Activated CD4-positive, alpha-beta memory T cell treated with anti-CD3 and anti-CD28 coated beads, Interleukin-2, amount 10 ng/mL, durations not matched to agents 7 days and 5 days (primary cell): ENCODE measurements around the gene PMF1. TPM values are rescaled to one million over a fixed set of nuclear protein-coding genes. Genes with fewer than 3 reads are reported as not detected.

Experiments
- CTCF ChIA-PET: fragments of 350-600 bp; sonication (Branson Sonifier 250); formaldehyde crosslinking; loops from one replicate; lab custom pipeline; 2021; ENCODE audit warnings: antibody characterized with exemption, inconsistent platforms; lab: Charles Lee
- POLR2A ChIA-PET: fragments of 350-600 bp; sonication (Branson Sonifier 250); formaldehyde crosslinking; loops from one replicate; lab custom pipeline; 2021; ENCODE audit warnings: antibody characterized with exemption; lab: Charles Lee
- DNase-seq: peaks from one replicate; pipeline ENCODE4 v3.0.0-alpha.2; 2020
- H3K27ac Mint-ChIP-seq: one replicate; pipeline ENCODE4 v1.8.0; 2021; ENCODE audit warnings: mild to moderate bottlenecking, mixed read lengths
- H3K27me3 Mint-ChIP-seq: one replicate; pipeline ENCODE4 v1.8.0; 2021; ENCODE audit warnings: mixed read lengths
- H3K36me3 Mint-ChIP-seq: one replicate; pipeline ENCODE4 v1.8.0; 2021; ENCODE audit warnings: low read depth, mixed read lengths
- H3K4me1 Mint-ChIP-seq: one replicate; pipeline ENCODE4 v1.8.0; 2021; ENCODE audit warnings: mixed read lengths
- H3K4me3 Mint-ChIP-seq: one replicate; pipeline ENCODE4 v1.8.0; 2021; ENCODE audit warnings: mild to moderate bottlenecking, mixed read lengths
- H3K9me3 Mint-ChIP-seq: one replicate; pipeline ENCODE4 v1.8.0; 2021; ENCODE audit warnings: mixed read lengths
- total RNA-seq, 2 experiments: library from RNA; stranded (reverse); gene quantifications; one replicate each; pipeline ENCODE4 v1.2.3, GENCODE V29; 2021

The PMF1 gene
- total RNA-seq, 2 experiments from 2014 or later = 65.5 to 67.7 TPM

DNA sequence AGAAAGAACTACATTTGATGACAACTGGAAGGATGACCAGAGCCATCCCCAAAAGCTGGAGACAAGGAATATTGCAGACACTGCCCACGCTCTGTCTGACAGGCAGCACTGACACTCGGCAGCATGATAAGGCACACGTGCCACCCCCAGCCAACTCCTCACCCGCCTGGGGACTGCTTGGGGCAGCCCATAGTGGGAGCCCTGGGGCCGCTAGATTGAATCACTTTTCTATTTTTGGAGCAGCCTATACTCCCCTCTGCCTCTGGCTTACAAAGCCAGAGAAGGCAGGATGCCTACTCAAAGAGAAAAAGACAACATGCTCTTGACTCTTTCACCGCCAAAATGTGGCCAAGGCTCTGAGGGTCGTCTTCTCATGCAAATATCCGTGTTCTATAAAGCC is 68.5 kb downstream of the PMF1 start:
- Mint-ChIP-seq H3K4me3 (peak overlapping the region; percentile 86), H3K27me3 (no peaks in the 10 kb centered on the region), H3K4me1 (peaks cover 39% of the 10 kb centered on the region), H3K36me3 (peaks cover 30% of the 10 kb centered on the region), H3K9me3 (no peaks in the 10 kb centered on the region), H3K27ac (peak overlapping the region; percentile 81)
- ChIA-PET CTCF (interaction anchor here (0.5 to 1.2 kb wide), 6 partner anchors 10 to 343 kb away, joined by 3 to 7 read pairs (median 4); no protein-coding TSS in a partner anchor), POLR2A (interaction anchor here (1.6 to 6.0 kb wide), 9 partner anchors 9 to 185 kb away, joined by 6 to 67 read pairs (median 13); partner anchors contain the start of genes GLMP, PMF1 and SEMA4A)
- DNase-seq = peak; percentile 59

DNA sequence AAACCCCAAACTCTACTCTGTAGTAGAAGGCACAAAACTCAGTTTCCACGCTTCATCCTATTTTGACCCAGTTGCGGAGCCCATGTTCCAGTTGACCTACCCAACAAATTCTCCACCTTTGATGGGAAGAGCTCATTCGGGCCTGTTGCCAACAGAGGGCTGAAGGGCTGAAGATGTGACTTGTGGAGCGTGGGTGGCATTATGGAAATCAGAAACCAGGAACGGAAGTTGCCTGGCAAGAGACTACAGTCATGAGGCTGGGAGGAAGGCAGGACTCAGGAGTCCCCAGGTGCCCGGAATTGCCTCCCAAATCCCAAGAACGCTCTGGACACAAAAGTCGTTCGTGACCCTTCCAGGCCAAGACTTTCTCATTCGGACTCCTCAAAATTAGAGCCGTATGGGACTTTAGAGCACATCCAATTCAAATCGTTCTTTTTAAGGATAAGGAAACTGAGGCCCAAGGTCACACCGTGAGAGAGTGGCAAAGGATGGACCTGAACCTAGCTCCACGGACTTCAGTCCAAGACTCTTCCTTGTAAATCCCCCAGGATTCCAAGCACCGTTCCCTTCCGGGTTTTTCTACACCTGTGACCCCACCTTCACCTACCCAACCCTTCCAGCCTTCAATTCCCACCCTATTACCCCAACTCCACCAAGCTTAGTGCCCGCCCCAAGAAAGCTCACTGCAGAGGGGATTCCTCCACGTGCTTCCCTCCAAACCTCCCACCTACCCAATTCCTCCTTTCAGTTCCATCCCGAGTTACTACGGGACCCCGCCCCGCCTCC is 69.1 kb downstream of the PMF1 start:
- Mint-ChIP-seq H3K4me1 (peaks cover 39% of the 10 kb centered on the region), H3K9me3 (no peaks in the 10 kb centered on the region), H3K36me3 (peaks cover 25% of the 10 kb centered on the region), H3K27ac (peak overlapping the region; percentile 81), H3K4me3 (peak overlapping the region; percentile 86), H3K27me3 (no peaks in the 10 kb centered on the region)
- POLR2A ChIA-PET = interaction anchor here (0.6 to 6.0 kb wide), 54 partner anchors 9 to 1947 kb away, joined by 3 to 67 read pairs (median 5); partner anchors contain the start of genes ARHGEF2, CCT3, GLMP and HDGF
- no peak for DNase-seq
- CTCF ChIA-PET = interaction anchor here (0.5 to 2.8 kb wide), 12 partner anchors 14 to 199 kb away, joined by 3 to 15 read pairs (median 4); partner anchors contain the start of genes CCT3, GLMP and TSACC

DNA sequence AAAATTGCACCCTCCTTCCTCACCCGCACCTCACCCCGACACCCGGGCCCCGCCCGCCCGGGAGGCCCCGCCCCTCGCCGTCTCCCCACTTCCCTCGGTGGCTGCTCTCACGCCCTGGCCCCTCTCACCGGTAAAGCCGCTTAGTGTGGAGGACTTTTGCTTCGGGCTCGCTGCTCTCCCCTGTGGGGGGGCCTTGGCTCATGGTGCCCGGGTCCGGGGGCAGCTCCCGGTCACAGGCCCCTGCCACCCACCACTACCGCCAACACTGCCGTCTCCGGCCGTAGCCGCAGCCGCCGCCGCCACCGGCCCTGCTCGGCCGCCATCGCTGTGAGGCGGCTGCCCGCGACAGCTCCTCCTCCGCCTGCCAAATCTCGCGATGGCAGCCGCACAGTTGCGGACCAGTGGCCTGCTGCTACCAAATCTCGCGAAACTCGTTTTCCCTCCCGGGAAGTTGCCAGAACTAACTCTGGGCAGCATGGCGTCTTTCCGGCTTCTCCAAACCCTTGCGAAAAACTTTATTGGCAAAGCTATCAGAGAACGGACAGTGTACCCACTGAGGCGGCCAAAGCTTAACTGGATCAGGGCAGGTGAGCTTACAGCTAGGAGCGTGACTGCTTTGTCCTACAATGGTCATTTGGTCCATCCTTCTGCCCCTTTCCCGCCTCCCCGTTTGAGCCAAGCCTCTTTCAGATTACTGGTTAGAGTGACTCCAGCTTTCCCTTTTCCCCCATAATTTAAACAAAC is 69.8 kb downstream of the PMF1 start, which contains the start of gene SMG5:
TSS of gene SMG5 (minus strand) at position 347 of the 744 bp plus-strand sequence. CDS start at position 202, 145 bp downstream.
- Mint-ChIP-seq H3K4me3 (peak within 1 kb of the TSS; percentile 86), H3K27ac (peak within 1 kb of the TSS; percentile 81), H3K4me1 (peaks cover 39% of the 10 kb centered on the region), H3K36me3 (peaks cover 18% of the 10 kb centered on the region), H3K27me3 (no peaks in the 10 kb centered on the region), H3K9me3 (no peaks in the 10 kb centered on the region)
- peak; percentile 97 for DNase-seq
- ChIA-PET CTCF (interaction anchor here (1.1 to 2.8 kb wide), 14 partner anchors 13 to 305 kb away, joined by 3 to 15 read pairs (median 4); partner anchors contain the start of genes CCT3, GLMP and TSACC), POLR2A (interaction anchor here (0.6 to 6.0 kb wide), 65 partner anchors 8 to 1948 kb away, joined by 3 to 67 read pairs (median 5); partner anchors contain the start of genes ARHGEF2, CCT3, GLMP and HDGF)

DNA sequence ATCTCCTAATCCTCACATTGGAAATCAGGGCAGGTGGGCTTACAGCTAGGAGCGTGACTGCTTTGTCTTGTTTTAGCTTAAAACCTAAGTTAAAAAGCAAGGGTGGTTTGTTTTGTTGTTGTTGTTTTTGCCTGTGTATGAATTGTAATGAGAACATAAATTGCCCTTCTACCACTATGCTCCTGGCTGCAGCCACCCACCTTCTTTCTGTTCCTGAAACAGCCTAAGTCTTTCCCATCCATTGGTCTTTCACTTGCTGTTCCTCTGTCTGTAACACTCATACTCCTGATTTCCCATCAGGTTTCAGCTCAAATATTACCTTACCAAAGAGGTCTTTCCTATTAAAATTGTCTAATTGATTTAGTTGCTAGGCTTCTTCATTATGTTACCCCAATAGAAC is 70.7 kb downstream of the PMF1 start:
- peaks cover 39% of the 10 kb centered on the region for H3K4me1 Mint-ChIP-seq
- H3K27me3 Mint-ChIP-seq = no peaks in the 10 kb centered on the region
- H3K27ac Mint-ChIP-seq = peak overlapping the region; percentile 81
- peak overlapping the region; percentile 86 for H3K4me3 Mint-ChIP-seq
- ChIA-PET POLR2A (interaction anchor here (0.7 to 6.0 kb wide), 41 partner anchors 8 to 539 kb away, joined by 3 to 67 read pairs (median 5); partner anchors contain the start of genes ARHGEF2, CCT3, GLMP and LMNA), CTCF (interaction anchor here (0.6 to 2.8 kb wide), 13 partner anchors 12 to 306 kb away, joined by 3 to 15 read pairs (median 5); partner anchors contain the start of genes CCT3, GLMP and TSACC)
- H3K36me3 Mint-ChIP-seq = peaks cover 12% of the 10 kb centered on the region
- H3K9me3 Mint-ChIP-seq = no peaks in the 10 kb centered on the region
- DNase-seq = no peak

DNA sequence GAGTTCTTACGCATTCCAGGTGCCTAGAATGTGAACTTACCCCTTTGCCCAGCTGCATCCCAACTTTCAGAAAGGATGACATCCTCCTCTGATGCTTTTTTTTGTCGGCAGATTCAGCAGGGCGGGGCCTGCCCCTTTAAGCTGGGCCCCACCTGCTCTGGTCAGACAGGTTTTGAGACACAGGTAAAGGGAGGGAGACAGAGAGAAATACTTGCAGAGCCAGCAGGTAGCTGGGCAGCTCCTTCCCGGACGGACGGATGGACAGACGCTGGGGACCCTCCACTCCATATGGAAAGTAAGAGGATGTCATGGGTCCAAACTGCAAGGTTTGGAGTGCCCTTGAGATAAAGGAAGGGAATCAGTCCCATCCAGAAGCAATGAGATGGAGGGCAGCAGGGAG is 71.3 kb downstream of the PMF1 start, which contains the start of gene TMEM79:
TSS of gene TMEM79 (plus strand) at position 214 of the 400 bp plus-strand sequence. CDS start 902 bp downstream, outside the sequence.
- DNase-seq = no peak
- H3K36me3 Mint-ChIP-seq = peaks cover 16% of the 10 kb centered on the region
- ChIA-PET POLR2A (interaction anchor here (0.9 to 6.0 kb wide), 11 partner anchors 8 to 187 kb away, joined by 3 to 67 read pairs (median 12); partner anchors contain the start of genes CCT3, GLMP, SLC25A44 and TSACC), CTCF (interaction anchor here (0.6 to 2.8 kb wide), 4 partner anchors 33 to 157 kb away, joined by 4 to 8 read pairs (median 6); no protein-coding TSS in a partner anchor)
- no peaks in the 10 kb centered on the region for H3K27me3 Mint-ChIP-seq
- H3K4me3 Mint-ChIP-seq = peak within 1 kb of the TSS; percentile 86
- H3K9me3 Mint-ChIP-seq = no peaks in the 10 kb centered on the region
- H3K27ac Mint-ChIP-seq = peak within 1 kb of the TSS; percentile 81
- peaks cover 39% of the 10 kb centered on the region for H3K4me1 Mint-ChIP-seq

DNA sequence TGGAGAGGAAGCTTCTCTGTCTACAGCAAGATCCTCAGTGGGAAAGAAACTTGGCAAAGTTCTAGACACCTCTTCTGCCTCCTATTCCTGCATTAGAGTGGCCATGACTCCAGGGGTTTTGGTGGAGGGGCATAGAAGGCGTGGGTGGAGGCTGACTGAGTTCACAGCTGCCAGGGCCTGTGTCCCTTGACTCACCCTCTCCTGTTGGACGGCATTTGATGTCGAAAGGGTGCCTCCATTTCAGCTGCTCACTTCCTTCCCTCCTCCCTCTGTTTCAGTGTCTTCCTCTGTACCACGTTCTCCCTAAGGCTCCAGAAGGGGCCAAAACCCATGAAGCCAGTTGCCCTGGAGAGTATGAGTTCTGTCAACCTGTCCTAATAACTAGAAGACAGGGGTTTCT is 72.0 kb downstream of the PMF1 start:
- H3K9me3 Mint-ChIP-seq = no peaks in the 10 kb centered on the region
- POLR2A ChIA-PET = interaction anchor here (1.1 to 6.0 kb wide), 3 partner anchors 10 to 134 kb away, joined by 3 to 67 read pairs (median 3); partner anchors contain the start of gene GLMP
- H3K36me3 Mint-ChIP-seq = peaks cover 19% of the 10 kb centered on the region
- CTCF ChIA-PET = interaction anchor here (1.0 to 2.8 kb wide), 2 partner anchors 33 to 59 kb away, joined by 4 to 8 read pairs; no protein-coding TSS in a partner anchor
- H3K4me1 Mint-ChIP-seq = peaks cover 37% of the 10 kb centered on the region
- peak overlapping the region; percentile 15 for H3K4me3 Mint-ChIP-seq
- no peaks in the 10 kb centered on the region for H3K27me3 Mint-ChIP-seq
- H3K27ac Mint-ChIP-seq = no peak overlapping the region
- DNase-seq = no peak

DNA sequence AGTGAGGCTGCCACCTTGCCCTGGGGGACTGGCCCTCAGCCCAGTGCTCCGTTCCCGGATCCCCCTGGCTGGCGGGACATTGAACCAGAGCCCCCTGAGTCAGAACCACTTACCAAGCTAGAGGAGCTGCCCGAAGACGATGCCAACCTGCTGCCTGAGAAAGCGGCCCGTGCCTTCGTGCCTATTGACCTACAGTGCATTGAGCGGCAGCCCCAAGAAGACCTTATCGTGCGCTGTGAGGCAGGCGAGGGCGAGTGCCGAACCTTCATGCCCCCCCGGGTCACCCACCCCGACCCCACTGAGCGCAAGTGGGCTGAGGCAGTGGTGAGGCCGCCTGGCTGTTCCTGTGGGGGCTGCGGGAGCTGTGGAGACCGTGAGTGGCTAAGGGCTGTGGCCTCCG is 72.6 kb downstream of the PMF1 start:
- no peaks in the 10 kb centered on the region for H3K9me3 Mint-ChIP-seq
- H3K36me3 Mint-ChIP-seq = peaks cover 20% of the 10 kb centered on the region
- ChIA-PET POLR2A (interaction anchor here (1.1 to 6.0 kb wide), 2 partner anchors 9 to 51 kb away, joined by 3 to 67 read pairs; partner anchors contain the start of gene GLMP), CTCF (interaction anchor here (1.0 kb wide), 1 partner anchor 60 kb away, joined by 4 read pairs; no protein-coding TSS in a partner anchor)
- H3K27ac Mint-ChIP-seq = no peak overlapping the region
- H3K4me1 Mint-ChIP-seq = peaks cover 32% of the 10 kb centered on the region
- H3K4me3 Mint-ChIP-seq = no peak overlapping the region
- H3K27me3 Mint-ChIP-seq = no peaks in the 10 kb centered on the region
- DNase-seq = no peak

DNA sequence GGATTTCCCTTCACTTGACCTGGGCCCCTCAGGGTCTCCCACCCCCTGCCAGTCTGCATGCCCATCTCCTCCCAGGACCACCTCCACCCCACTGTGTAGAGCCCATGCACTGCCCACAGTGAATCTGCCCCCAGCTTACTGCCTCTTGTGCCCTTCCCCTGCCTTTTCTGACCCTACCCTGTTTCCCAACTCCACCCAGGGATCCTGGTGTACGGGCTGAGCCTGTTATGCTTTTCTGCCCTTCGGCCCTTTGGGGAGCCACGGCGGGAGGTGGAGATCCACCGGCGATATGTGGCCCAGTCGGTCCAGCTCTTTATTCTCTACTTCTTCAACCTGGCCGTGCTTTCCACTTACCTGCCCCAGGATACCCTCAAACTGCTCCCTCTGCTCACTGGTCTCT is 73.3 kb downstream of the PMF1 start:
- Mint-ChIP-seq H3K9me3 (no peaks in the 10 kb centered on the region), H3K4me1 (peaks cover 26% of the 10 kb centered on the region), H3K36me3 (peaks cover 20% of the 10 kb centered on the region), H3K27ac (no peak overlapping the region), H3K4me3 (no peak overlapping the region), H3K27me3 (no peaks in the 10 kb centered on the region)
- DNase-seq = no peak
- ChIA-PET CTCF (no interaction called here), POLR2A (interaction anchor here (1.6 kb wide), 1 partner anchor 9 kb away, joined by 4 read pairs; the partner anchor contains the start of gene GLMP)

Other genes starting within 250 kb of the PMF1 start
- 100 to 1,000 TPM; 159 to 164 TPM for gene ARHGEF2, start 234.5 kb upstream of the PMF1 start, total RNA-seq
- 100 to 1,000 TPM; 262 to 268 TPM for gene SSR2, start 192.1 kb upstream of the PMF1 start, total RNA-seq
- gene UBQLN4, start 159.2 kb upstream of the PMF1 start, total RNA-seq = 10 to 100 TPM; 27.0 to 31.2 TPM
- 10 to 100 TPM; 63.1 to 66.2 TPM for gene LAMTOR2, start 158.2 kb upstream of the PMF1 start, total RNA-seq
- gene RAB25, start 151.8 kb upstream of the PMF1 start, total RNA-seq = under 1 TPM in 1 of 2 experiments, not detected in 1; 0.53 TPM
- gene MEX3A, start 130.5 kb upstream of the PMF1 start, total RNA-seq = under 1 TPM in 1 of 2 experiments, not detected in 1; 0.05 TPM
- gene LMNA, start 98.3 kb upstream of the PMF1 start, total RNA-seq = 100 to 1,000 TPM in 1 of 2 experiments, 10 to 100 TPM in 1; 93.6 to 101 TPM
- gene SEMA4A, start 59.4 kb upstream of the PMF1 start, total RNA-seq = 10 to 100 TPM; 20.8 to 21.5 TPM
- gene SLC25A44, start 18.9 kb upstream of the PMF1 start, total RNA-seq = 10 to 100 TPM; 27.7 to 36.3 TPM
- gene BGLAP, start 29.2 kb downstream of the PMF1 start, total RNA-seq = 1 to 10 TPM; 1.5 to 2.7 TPM
- 1 to 10 TPM; 5.6 to 6.3 TPM for gene PAQR6, start 35.0 kb downstream of the PMF1 start, total RNA-seq
- gene SMG5, start 69.8 kb downstream of the PMF1 start, total RNA-seq = 10 to 100 TPM; 58.5 to 60.4 TPM
- 1 to 10 TPM; 8.9 to 9.1 TPM for gene TMEM79, start 71.3 kb downstream of the PMF1 start, total RNA-seq
- 10 to 100 TPM; 36.8 to 39.4 TPM for gene GLMP, start 82.7 kb downstream of the PMF1 start, total RNA-seq
- gene VHLL, start 86.3 kb downstream of the PMF1 start, total RNA-seq = not detected
- gene CCT3, start 125.3 kb downstream of the PMF1 start, total RNA-seq = 100 to 1,000 TPM; 181 to 184 TPM
- gene TSACC, start 125.5 kb downstream of the PMF1 start, total RNA-seq = under 1 TPM in 1 of 2 experiments, not detected in 1; 0.65 TPM
- not detected for gene RHBG, start 156.2 kb downstream of the PMF1 start, total RNA-seq